Sigmoid colon (tissue), 4 donors: ENCODE results near the gene FAM3C.

ENCODE experiments used
- CTCF ChIP-seq, 4 experiments: fragments of 450-650 bp in 3 of 4; fragments of 200-600 bp in 1 of 4; IDR thresholded peaks; one replicate each; pipeline ENCODE4 v1.5.1; 2016 to 2019; ENCODE audit warnings: antibody characterized with exemption in 4 of 4, mild to moderate bottlenecking in 3 of 4, moderate library complexity in 2 of 4
- POLR2A ChIP-seq, 2 donors: fragments of 450-650 bp; IDR thresholded peaks; one replicate each; pipeline ENCODE4 v1.6.1; 2016; ENCODE audit warnings: antibody characterized with exemption in 2 of 2, mild to moderate bottlenecking in 2 of 2, moderate library complexity in 2 of 2
- POLR2AphosphoS5 ChIP-seq, 4 donors: sonication (generic); formaldehyde crosslinking; IDR thresholded peaks; one replicate each; pipeline ENCODE4 v1.6.1; 2017; ENCODE audit warnings: antibody characterized with exemption in 4 of 4

- TF ChIP-seq CTCF (IDR thresholded peaks at IDR 0.05) (no peak), POLR2A (IDR thresholded peaks at IDR 0.05) (no peak), POLR2AphosphoS5 (IDR thresholded peaks at IDR 0.05) (no peak)
Measured at GRCh38 chr7:121414436-121414835, 18.3 kb upstream of the FAM3C start.
